H9 (cell line): ENCODE data around the gene LRMDA. TPM values are rescaled to one million over a fixed set of nuclear protein-coding genes. Genes with fewer than 3 reads are reported as not detected.

Experiments
- DNase-seq: peaks from one replicate; pipeline ENCODE4 v3.0.0-alpha.2; 2017
- H2AFZ ChIP-seq: one replicate; pipeline ENCODE4 v1.6.1; 2013; ENCODE audit warnings: mild to moderate bottlenecking, low read length, control low read depth, moderate library complexity
- H2AK5ac ChIP-seq: 2 replicates; pipeline ENCODE4 v1.6.1; 2013; ENCODE audit warnings: low read length, control low read depth, mixed read lengths; ENCODE audit not compliant: insufficient read length
- H2BK120ac ChIP-seq: one replicate; pipeline ENCODE4 v1.6.1; 2013; ENCODE audit warnings: low read depth, mild to moderate bottlenecking, low read length, control low read depth, inconsistent platforms; ENCODE audit not compliant: poor library complexity, severe bottlenecking
- H2BK12ac ChIP-seq: 2 replicates; pipeline ENCODE4 v1.6.1; 2013; ENCODE audit warnings: low read length, control low read depth, mixed read lengths, low read depth; ENCODE audit not compliant: insufficient read length
- H2BK15ac ChIP-seq: 2 replicates; pipeline ENCODE4 v1.6.1; 2013; ENCODE audit warnings: low read depth, low read length, control low read depth
- H2BK20ac ChIP-seq: one replicate; pipeline ENCODE4 v1.6.1; 2013; ENCODE audit warnings: low read depth, mild to moderate bottlenecking, low read length, control low read depth, inconsistent platforms; ENCODE audit not compliant: poor library complexity, severe bottlenecking
- H2BK5ac ChIP-seq: 2 replicates; pipeline ENCODE4 v1.6.1; 2013; ENCODE audit warnings: low read length, control low read depth, mixed read lengths; ENCODE audit not compliant: insufficient read length
- H3K14ac ChIP-seq: 2 replicates; pipeline ENCODE4 v1.6.1; 2013; ENCODE audit warnings: low read length, control low read depth; ENCODE audit not compliant: insufficient read depth
- H3K18ac ChIP-seq: 2 replicates; pipeline ENCODE4 v1.6.1; 2013; ENCODE audit warnings: low read depth, mild to moderate bottlenecking, mixed read lengths, low read length, control low read depth; ENCODE audit not compliant: insufficient read length
- H3K23ac ChIP-seq: 2 replicates; pipeline ENCODE4 v1.6.1; 2013; ENCODE audit warnings: low read length, control low read depth, mixed read lengths, low read depth; ENCODE audit not compliant: insufficient read length
- H3K23me2 ChIP-seq: 2 replicates; pipeline ENCODE4 v1.6.1; 2013; ENCODE audit warnings: low read depth, mild to moderate bottlenecking, mixed read lengths, low read length, control low read depth; ENCODE audit not compliant: insufficient read length, poor library complexity, severe bottlenecking
- H3K27ac ChIP-seq: 2 replicates; pipeline ENCODE4 v1.5.1; 2013; ENCODE audit warnings: low read length, control low read depth, mixed read lengths, low read depth; ENCODE audit not compliant: insufficient read length
- H3K27me3 ChIP-seq: 2 replicates; pipeline ENCODE4 v1.6.1; 2013; ENCODE audit warnings: low read length, control low read depth, inconsistent platforms; ENCODE audit not compliant: insufficient read depth
- H3K4ac ChIP-seq: 2 replicates; pipeline ENCODE4 v1.6.1; 2013; ENCODE audit warnings: low read depth, mild to moderate bottlenecking, control low read depth, inconsistent platforms, low read length, moderate library complexity
- H3K4me1 ChIP-seq: 2 replicates; pipeline ENCODE4 v1.6.1; 2013; ENCODE audit warnings: low read length, control low read depth, inconsistent platforms; ENCODE audit not compliant: insufficient read depth
- H3K4me2 ChIP-seq: 2 replicates; pipeline ENCODE4 v1.6.1; 2013; ENCODE audit warnings: low read length, control low read depth, mixed read lengths; ENCODE audit not compliant: insufficient read length, insufficient read depth
- H3K56ac ChIP-seq: 2 replicates; pipeline ENCODE4 v1.6.1; 2013; ENCODE audit warnings: low read depth, mild to moderate bottlenecking, mixed read lengths, low read length, control low read depth; ENCODE audit not compliant: insufficient read length
- H3K79me1 ChIP-seq: 2 replicates; pipeline ENCODE4 v1.6.1; 2013; ENCODE audit warnings: low read depth, mild to moderate bottlenecking, moderate library complexity, low read length, control low read depth, inconsistent platforms; ENCODE audit not compliant: insufficient read depth, poor library complexity, severe bottlenecking
- H3K79me2 ChIP-seq: 2 replicates; pipeline ENCODE4 v1.6.1; 2013; ENCODE audit warnings: low read length, control low read depth, inconsistent platforms; ENCODE audit not compliant: insufficient read depth
- H3K9ac ChIP-seq: 2 replicates; pipeline ENCODE4 v1.6.1; 2013; ENCODE audit warnings: low read length, control low read depth, mixed read lengths; ENCODE audit not compliant: insufficient read length; ENCODE audit errors: extremely low read depth
- H3K9me3 ChIP-seq: one replicate; pipeline ENCODE4 v1.6.1; 2013; ENCODE audit warnings: low read depth, low read length, inconsistent platforms; ENCODE audit not compliant: control insufficient read depth
- H3T11ph ChIP-seq: one replicate; pipeline ENCODE4 v1.6.1; 2013; ENCODE audit warnings: mild to moderate bottlenecking, low read length, control low read depth, inconsistent platforms
- H4K20me1 ChIP-seq: one replicate; pipeline ENCODE4 v1.6.1; 2013; ENCODE audit not compliant: control insufficient read depth, insufficient read length, insufficient read depth
- H4K5ac ChIP-seq: 2 replicates; pipeline ENCODE4 v1.6.1; 2013; ENCODE audit warnings: low read depth, mild to moderate bottlenecking, mixed read lengths, low read length, control low read depth; ENCODE audit not compliant: insufficient read length
- H4K8ac ChIP-seq: replicated peaks from 2 replicates; pipeline ENCODE4 v1.6.1; 2013; ENCODE audit warnings: low read length, control low read depth, mixed read lengths, low read depth; ENCODE audit not compliant: insufficient read length
- H4K91ac ChIP-seq: 2 replicates; pipeline ENCODE4 v1.6.1; 2013; ENCODE audit warnings: low read depth, mild to moderate bottlenecking, moderate library complexity, mixed read lengths, low read length, control low read depth; ENCODE audit not compliant: insufficient read length
- H3K27ac Mint-ChIP-seq, 3 experiments: 2 replicates in 2 of 3; 3 replicates in 1 of 3; pipeline ENCODE4 v1.8.0; 2020 to 2021; ENCODE audit warnings: mixed read lengths in 3 of 3, mild to moderate bottlenecking in 1 of 3, moderate library complexity in 1 of 3
- H3K27me3 Mint-ChIP-seq: 2 replicates; pipeline ENCODE4 v1.8.0; 2021; ENCODE audit warnings: low read depth, mild to moderate bottlenecking, moderate library complexity, mixed read lengths
- H3K36me3 Mint-ChIP-seq, 3 experiments: 2 replicates in 2 of 3; 3 replicates in 1 of 3; pipeline ENCODE4 v1.8.0; 2020 to 2021; ENCODE audit warnings: low read depth in 3 of 3, mixed read lengths in 3 of 3; ENCODE audit not compliant: insufficient read depth in 1 of 3
- H3K4me1 Mint-ChIP-seq, 2 experiments: 2 replicates each; pipeline ENCODE4 v1.8.0; 2020; ENCODE audit warnings: mixed read lengths in 2 of 2
- H3K4me3 Mint-ChIP-seq, 2 experiments: 2 replicates in 1 of 2; 3 replicates in 1 of 2; pipeline ENCODE4 v1.8.0; 2020 to 2021; ENCODE audit warnings: mild to moderate bottlenecking in 2 of 2, mixed read lengths in 2 of 2, moderate library complexity in 1 of 2
- H3K9me3 Mint-ChIP-seq, 2 experiments: 2 replicates in 1 of 2; 3 replicates in 1 of 2; pipeline ENCODE4 v1.8.0; 2020; ENCODE audit warnings: mild to moderate bottlenecking in 2 of 2, mixed read lengths in 2 of 2, moderate library complexity in 1 of 2
- WGBS: extraction: QIAGEN DNeasy Blood & Tissue Kit; methylation state at CpG from one replicate; pipeline ENCODE4 v1.1.7; 2013; ENCODE audit warnings: missing lambda C conversion rate, low lambda C conversion rate, mixed read lengths; ENCODE audit not compliant: insufficient read length; ENCODE audit errors: extremely low coverage; 5-methylcytosine and 5-hydroxymethylcytosine counted together
- total RNA-seq: library from RNA; stranded (reverse); gene quantifications from 2 replicates; pipeline ENCODE4 v1.2.1, GENCODE V29; 2021
- TF ChIP-seq, protein P1 (sequence below): fragments of 200-600 bp; sonication (generic); conservative IDR thresholded peaks from 3 replicates; pipeline ENCODE4 v1.8.0; 2021; ENCODE audit warnings: antibody characterized with exemption, mild to moderate bottlenecking

The LRMDA gene
- total RNA-seq, 1 experiment from 2014 or later, result 1.8 TPM

DNA sequence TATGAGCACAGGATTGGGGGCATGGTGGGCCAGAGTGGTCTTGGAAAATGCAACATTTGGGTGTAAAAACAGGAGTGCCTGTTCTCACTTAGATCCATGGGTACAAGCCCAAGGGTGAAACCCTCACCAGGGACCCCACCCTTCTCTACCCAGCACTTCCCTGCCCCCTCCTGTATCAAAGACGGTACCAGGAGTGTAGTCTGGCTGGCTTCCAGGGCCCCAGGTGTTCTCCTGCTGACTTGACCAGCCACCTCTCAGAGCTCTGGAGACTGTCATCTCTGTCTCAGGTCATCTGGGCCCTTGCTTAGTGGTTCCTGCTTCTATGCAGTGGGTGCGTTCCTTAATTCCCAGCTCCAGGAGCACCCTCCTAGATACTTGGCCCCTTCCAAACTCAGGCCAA lies 447.2 kb downstream of the LRMDA start:
- no peak overlapping the region for H3K27ac Mint-ChIP-seq
- H3K4me1 Mint-ChIP-seq, result peaks cover 8 to 9% of the 10 kb centered on the region in 2 experiments
- Histone ChIP-seq H3K56ac (no peak overlapping the region), H4K91ac (no peak overlapping the region), H3K79me2 (no peaks in the 10 kb centered on the region), H3K4me2 (no peak overlapping the region), H3K18ac (no peak overlapping the region), H2BK20ac (no peak overlapping the region), H3T11ph (no peak overlapping the region), H2BK5ac (no peak overlapping the region), H3K27ac (no peak overlapping the region), H3K14ac (no peak overlapping the region; the same call in 1 of the 2 replicates), H4K20me1 (no peaks in the 10 kb centered on the region), H2BK12ac (no peak overlapping the region), H3K4me1 (peaks cover 2% of the 10 kb centered on the region; the same call in 1 of the 2 replicates), H3K27me3 (no peaks in the 10 kb centered on the region), H3K23ac (no peak overlapping the region), H2AK5ac (no peak overlapping the region), H2AFZ (no peak overlapping the region), H3K23me2 (no peaks in the 10 kb centered on the region), H3K9ac (no peak overlapping the region), H3K9me3 (no peaks in the 10 kb centered on the region), H3K79me1 (no peaks in the 10 kb centered on the region), H2BK120ac (no peak overlapping the region), H3K4ac (no peak overlapping the region), H4K8ac (no peak overlapping the region), H2BK15ac (no peak overlapping the region), H4K5ac (no peak overlapping the region)
- no peak for DNase-seq
- TF ChIP-seq, protein P1, sequence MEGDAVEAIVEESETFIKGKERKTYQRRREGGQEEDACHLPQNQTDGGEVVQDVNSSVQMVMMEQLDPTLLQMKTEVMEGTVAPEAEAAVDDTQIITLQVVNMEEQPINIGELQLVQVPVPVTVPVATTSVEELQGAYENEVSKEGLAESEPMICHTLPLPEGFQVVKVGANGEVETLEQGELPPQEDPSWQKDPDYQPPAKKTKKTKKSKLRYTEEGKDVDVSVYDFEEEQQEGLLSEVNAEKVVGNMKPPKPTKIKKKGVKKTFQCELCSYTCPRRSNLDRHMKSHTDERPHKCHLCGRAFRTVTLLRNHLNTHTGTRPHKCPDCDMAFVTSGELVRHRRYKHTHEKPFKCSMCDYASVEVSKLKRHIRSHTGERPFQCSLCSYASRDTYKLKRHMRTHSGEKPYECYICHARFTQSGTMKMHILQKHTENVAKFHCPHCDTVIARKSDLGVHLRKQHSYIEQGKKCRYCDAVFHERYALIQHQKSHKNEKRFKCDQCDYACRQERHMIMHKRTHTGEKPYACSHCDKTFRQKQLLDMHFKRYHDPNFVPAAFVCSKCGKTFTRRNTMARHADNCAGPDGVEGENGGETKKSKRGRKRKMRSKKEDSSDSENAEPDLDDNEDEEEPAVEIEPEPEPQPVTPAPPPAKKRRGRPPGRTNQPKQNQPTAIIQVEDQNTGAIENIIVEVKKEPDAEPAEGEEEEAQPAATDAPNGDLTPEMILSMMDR, result no peak
- peaks cover 10% of the 10 kb centered on the region for H3K27me3 Mint-ChIP-seq
- H3K4me3 Mint-ChIP-seq, result no peak overlapping the region
- no peaks in the 10 kb centered on the region for H3K9me3 Mint-ChIP-seq
- no peaks in the 10 kb centered on the region for H3K36me3 Mint-ChIP-seq
- WGBS, result no CpG with 5 or more reads among the region's 2 CpGs
